WTC11 (cell line): ENCODE data around the gene ITPK1. TPM values are rescaled to one million over a fixed set of nuclear protein-coding genes. Genes with fewer than 3 reads are reported as not detected.

Experiments
- ATAC-seq: fragments of 200-7000 bp; cut with Tn5 transposase; 2 replicates; pipeline ENCODE4 v1.10.0; 2021; ENCODE audit warnings: mild to moderate bottlenecking, moderate library complexity
- CTCF ChIA-PET: fragments of 300-600 bp; sonication (Branson Sonifier 250); formaldehyde crosslinking; loops from one replicate; lab custom pipeline; 2021; ENCODE audit warnings: antibody characterized with exemption; lab: Charles Lee
- POLR2A ChIA-PET: fragments of 350-600 bp; sonication (Branson Sonifier 250); formaldehyde crosslinking; loops from one replicate; lab custom pipeline; 2021; ENCODE audit warnings: antibody characterized with exemption; lab: Charles Lee
- DNase-seq: peaks from one replicate; pipeline ENCODE4 v3.0.0; 2021; ENCODE audit warnings: low spot score
- H3K27ac Mint-ChIP-seq: 2 replicates; pipeline ENCODE4 v1.8.0; 2021; ENCODE audit warnings: mixed read lengths
- H3K27me3 Mint-ChIP-seq: 2 replicates; pipeline ENCODE4 v1.8.0; 2021; ENCODE audit warnings: low read depth, mild to moderate bottlenecking, moderate library complexity, mixed read lengths
- H3K36me3 Mint-ChIP-seq: 2 replicates; pipeline ENCODE4 v1.8.0; 2021; ENCODE audit warnings: mixed read lengths
- H3K4me1 Mint-ChIP-seq: 2 replicates; pipeline ENCODE4 v1.8.0; 2022; ENCODE audit warnings: mixed read lengths
- H3K4me3 Mint-ChIP-seq: 2 replicates; pipeline ENCODE4 v1.8.0; 2021; ENCODE audit warnings: mild to moderate bottlenecking, moderate library complexity, mixed read lengths
- H3K9me3 Mint-ChIP-seq: 2 replicates; pipeline ENCODE4 v1.8.0; 2021; ENCODE audit warnings: mixed read lengths
- ATF1 ChIP-seq: sonication (generic); formaldehyde crosslinking; IDR thresholded peaks from 2 replicates; pipeline ENCODE4 v1.8.1; 2023; ENCODE audit warnings: mild to moderate bottlenecking, moderate library complexity, missing genetic modification reagents
- CBFB ChIP-seq: sonication (generic); formaldehyde crosslinking; IDR thresholded peaks from 2 replicates; pipeline ENCODE4 v1.8.1; 2022; ENCODE audit warnings: mild to moderate bottlenecking, low read depth, missing genetic modification reagents
- CTCF ChIP-seq: fragments of 200-600 bp; IDR thresholded peaks from 2 replicates; pipeline ENCODE4 v1.8.0; 2022; ENCODE audit warnings: antibody characterized with exemption
- ELF4 ChIP-seq: sonication (generic); formaldehyde crosslinking; IDR thresholded peaks from 2 replicates; pipeline ENCODE4 v1.8.1; 2022; ENCODE audit warnings: low read depth, mild to moderate bottlenecking, moderate library complexity, missing genetic modification reagents
- EMX1 ChIP-seq: fragments of 250-450 bp; sonication (Bioruptor Pico); IDR thresholded peaks from 2 replicates; pipeline ENCODE4 v1.8.0; 2021; ENCODE audit warnings: mild to moderate bottlenecking
- ETV6 ChIP-seq: sonication (generic); formaldehyde crosslinking; IDR thresholded peaks from 2 replicates; pipeline ENCODE4 v1.8.1; 2022; ENCODE audit warnings: mild to moderate bottlenecking, missing genetic modification reagents
- FOXK1 ChIP-seq: sonication (generic); formaldehyde crosslinking; IDR thresholded peaks from 2 replicates; pipeline ENCODE4 v1.8.0; 2022; ENCODE audit warnings: mild to moderate bottlenecking, moderate library complexity, missing genetic modification reagents
- GTF2I ChIP-seq: fragments of 250-450 bp; sonication (Bioruptor Pico); conservative IDR thresholded peaks from 2 replicates; pipeline ENCODE4 v1.4.0; 2021; ENCODE audit warnings: mild to moderate bottlenecking
- JAZF1 ChIP-seq: fragments of 250-450 bp; sonication (Bioruptor Pico); IDR thresholded peaks from 2 replicates; pipeline ENCODE4 v1.9.0; 2021; ENCODE audit warnings: moderate library complexity, mild to moderate bottlenecking, inconsistent platforms
- JUN ChIP-seq: sonication (generic); formaldehyde crosslinking; IDR thresholded peaks from 2 replicates; pipeline ENCODE4 v1.8.0; 2023; ENCODE audit warnings: mild to moderate bottlenecking, missing genetic modification reagents
- KAT7 ChIP-seq: sonication (generic); formaldehyde crosslinking; IDR thresholded peaks from 2 replicates; pipeline ENCODE4 v1.8.1; 2023; ENCODE audit warnings: missing genetic modification reagents, mild to moderate bottlenecking, borderline replicate concordance
- MXD4 ChIP-seq: fragments of 250-450 bp; sonication (Bioruptor Pico); IDR thresholded peaks from 2 replicates; pipeline ENCODE4 v1.8.0; 2021; ENCODE audit warnings: mild to moderate bottlenecking, moderate library complexity, borderline replicate concordance
- MYBL2 ChIP-seq: sonication (generic); formaldehyde crosslinking; IDR thresholded peaks from 2 replicates; pipeline ENCODE4 v1.8.1; 2023; ENCODE audit warnings: mild to moderate bottlenecking, moderate library complexity, missing genetic modification reagents
- NR2C2 ChIP-seq: sonication (generic); formaldehyde crosslinking; IDR thresholded peaks from 2 replicates; pipeline ENCODE4 v1.8.0; 2022; ENCODE audit warnings: mild to moderate bottlenecking, missing genetic modification reagents
- SMAD3 ChIP-seq: sonication (generic); formaldehyde crosslinking; IDR thresholded peaks from 2 replicates; pipeline ENCODE4 v1.8.0; 2022; ENCODE audit warnings: missing genetic modification reagents, mild to moderate bottlenecking, borderline replicate concordance
- SMAD4 ChIP-seq: sonication (generic); formaldehyde crosslinking; IDR thresholded peaks from 2 replicates; pipeline ENCODE4 v1.8.0; 2022; ENCODE audit warnings: mild to moderate bottlenecking, missing genetic modification reagents
- SP1 ChIP-seq: sonication (generic); formaldehyde crosslinking; conservative IDR thresholded peaks from 2 replicates; pipeline ENCODE4 v1.8.1; 2022; ENCODE audit warnings: missing genetic modification reagents
- ZBTB21 ChIP-seq: sonication (generic); formaldehyde crosslinking; IDR thresholded peaks from 2 replicates; pipeline ENCODE4 v1.8.1; 2023; ENCODE audit warnings: mild to moderate bottlenecking, missing genetic modification reagents, borderline replicate concordance
- ZNF263 ChIP-seq: sonication (generic); formaldehyde crosslinking; IDR thresholded peaks from 2 replicates; pipeline ENCODE4 v1.8.1; 2022; ENCODE audit warnings: low read depth, mild to moderate bottlenecking, moderate library complexity, missing genetic modification reagents
- ZNF423 ChIP-seq: fragments of 250-450 bp; sonication (Bioruptor Pico); IDR thresholded peaks from 2 replicates; pipeline ENCODE4 v2.1.2; 2022; ENCODE audit warnings: mild to moderate bottlenecking, moderate library complexity
- ZNF671 ChIP-seq: fragments of 250-450 bp; sonication (Bioruptor Pico); IDR thresholded peaks from 2 replicates; pipeline ENCODE4 v1.8.0; 2021; ENCODE audit warnings: mild to moderate bottlenecking
- total RNA-seq: library from RNA; stranded (reverse); gene quantifications from 3 replicates; pipeline ENCODE4 v1.2.3, GENCODE V29; 2021
- TF ChIP-seq, protein P1 (sequence below): sonication (generic); formaldehyde crosslinking; IDR thresholded peaks from 2 replicates; pipeline ENCODE4 v1.8.0; 2023; ENCODE audit warnings: missing genetic modification reagents
- TF ChIP-seq, protein P2 (sequence below): sonication (generic); formaldehyde crosslinking; conservative IDR thresholded peaks from 2 replicates; pipeline ENCODE4 v1.8.1; 2022; ENCODE audit warnings: mild to moderate bottlenecking, missing genetic modification reagents
- TF ChIP-seq, protein P3 (sequence below): sonication (generic); formaldehyde crosslinking; IDR thresholded peaks from 2 replicates; pipeline ENCODE4 v1.8.1; 2022; ENCODE audit warnings: mild to moderate bottlenecking, missing genetic modification reagents, moderate library complexity, borderline replicate concordance

Gene ITPK1
- total RNA-seq, 1 experiment from 2014 or later, result 144 TPM

GRCh38 chr14:93153121-93153520 lies 37.4 kb upstream of the ITPK1 start:
- DNase-seq (no peak), ATAC-seq (no peak)
- no peaks in the 10 kb centered on the region for H3K27me3 Mint-ChIP-seq
- H3K9me3 Mint-ChIP-seq, result no peaks in the 10 kb centered on the region
- H3K27ac Mint-ChIP-seq, result no peak overlapping the region
- ChIA-PET POLR2A (no interaction called here), CTCF (no interaction called here)
- no peaks in the 10 kb centered on the region for H3K36me3 Mint-ChIP-seq
- H3K4me3 Mint-ChIP-seq, result no peak overlapping the region
- no peak for TF ChIP-seq JUN (CRISPR knock-in tag)
- TF ChIP-seq, protein P1, sequence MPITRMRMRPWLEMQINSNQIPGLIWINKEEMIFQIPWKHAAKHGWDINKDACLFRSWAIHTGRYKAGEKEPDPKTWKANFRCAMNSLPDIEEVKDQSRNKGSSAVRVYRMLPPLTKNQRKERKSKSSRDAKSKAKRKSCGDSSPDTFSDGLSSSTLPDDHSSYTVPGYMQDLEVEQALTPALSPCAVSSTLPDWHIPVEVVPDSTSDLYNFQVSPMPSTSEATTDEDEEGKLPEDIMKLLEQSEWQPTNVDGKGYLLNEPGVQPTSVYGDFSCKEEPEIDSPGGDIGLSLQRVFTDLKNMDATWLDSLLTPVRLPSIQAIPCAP (CRISPR knock-in tag), result no peak
- no peak for TF ChIP-seq SP1 (CRISPR knock-in tag)
- TF ChIP-seq, protein P2, sequence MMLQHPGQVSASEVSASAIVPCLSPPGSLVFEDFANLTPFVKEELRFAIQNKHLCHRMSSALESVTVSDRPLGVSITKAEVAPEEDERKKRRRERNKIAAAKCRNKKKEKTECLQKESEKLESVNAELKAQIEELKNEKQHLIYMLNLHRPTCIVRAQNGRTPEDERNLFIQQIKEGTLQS (CRISPR knock-in tag), result no peak
- no peak for TF ChIP-seq NR2C2 (CRISPR knock-in tag)
- no peak for TF ChIP-seq CTCF
- no peak for TF ChIP-seq JAZF1 (CRISPR knock-in tag)
- no peak for TF ChIP-seq ZNF263 (CRISPR knock-in tag)
- no peaks in the 10 kb centered on the region; the same call in 1 of the 2 replicates for H3K4me1 Mint-ChIP-seq

DNA sequence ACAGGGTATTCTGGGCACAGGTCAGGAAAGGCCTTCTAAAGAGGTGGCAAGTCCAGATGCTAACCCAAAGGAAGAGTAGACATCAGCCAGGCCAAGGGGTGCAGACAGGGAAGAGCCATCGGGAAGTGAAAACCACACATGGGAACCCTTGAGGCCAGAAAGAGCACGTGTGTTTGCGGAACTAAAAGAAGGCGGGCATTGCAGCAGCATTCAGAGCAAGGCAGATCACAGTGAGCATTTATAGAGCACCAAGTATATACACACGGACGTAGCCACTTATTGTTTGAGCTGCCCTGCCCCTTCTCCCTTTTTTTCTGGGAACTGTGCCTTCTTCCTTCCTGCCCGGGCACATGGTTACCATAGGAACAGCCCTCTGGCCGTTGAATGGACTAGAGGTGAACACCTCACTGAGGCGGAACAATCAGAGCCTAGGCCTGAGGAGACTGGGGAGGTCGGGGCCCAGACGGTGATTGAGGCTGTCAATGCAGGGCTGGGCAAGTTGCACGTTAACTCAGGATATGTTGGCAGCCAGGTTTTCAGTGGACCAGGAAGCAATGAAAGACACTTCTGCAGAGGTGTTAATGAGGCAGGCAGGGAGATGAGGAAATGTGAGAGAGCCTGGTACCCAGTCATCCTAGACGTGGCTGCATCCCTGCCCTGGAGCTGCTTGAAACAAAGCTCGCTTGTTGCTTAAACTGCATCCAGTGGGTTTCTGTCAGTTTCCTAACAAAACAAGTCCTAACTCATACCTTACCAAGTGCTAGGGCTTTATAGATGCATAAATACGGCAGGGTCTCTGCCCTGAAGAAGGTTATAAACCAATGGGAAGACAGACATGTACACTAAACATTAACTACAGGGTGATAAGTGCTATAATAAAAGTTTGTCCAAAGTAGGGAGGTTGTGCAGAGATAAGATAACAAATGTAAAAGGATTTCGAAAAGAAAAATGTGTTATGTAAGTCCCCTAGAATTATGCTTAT lies 34.8 kb upstream of the ITPK1 start:
- ChIA-PET POLR2A (no interaction called here), CTCF (interaction anchor here (1.3 to 1.7 kb wide), 3 partner anchors 11 to 38 kb away, joined by 3 to 6 read pairs (median 5); no protein-coding TSS in a partner anchor)
- ATAC-seq (peak; percentile 47; the same call in 1 of the 2 replicates), DNase-seq (no peak)
- Mint-ChIP-seq H3K4me3 (no peak overlapping the region), H3K27ac (no peak overlapping the region), H3K4me1 (0 out of 2 replicates have a peak, but pooled peaks cover 3% of the 10 kb centered on the region), H3K27me3 (no peaks in the 10 kb centered on the region), H3K9me3 (no peaks in the 10 kb centered on the region), H3K36me3 (no peaks in the 10 kb centered on the region)
- TF ChIP-seq, protein P3, sequence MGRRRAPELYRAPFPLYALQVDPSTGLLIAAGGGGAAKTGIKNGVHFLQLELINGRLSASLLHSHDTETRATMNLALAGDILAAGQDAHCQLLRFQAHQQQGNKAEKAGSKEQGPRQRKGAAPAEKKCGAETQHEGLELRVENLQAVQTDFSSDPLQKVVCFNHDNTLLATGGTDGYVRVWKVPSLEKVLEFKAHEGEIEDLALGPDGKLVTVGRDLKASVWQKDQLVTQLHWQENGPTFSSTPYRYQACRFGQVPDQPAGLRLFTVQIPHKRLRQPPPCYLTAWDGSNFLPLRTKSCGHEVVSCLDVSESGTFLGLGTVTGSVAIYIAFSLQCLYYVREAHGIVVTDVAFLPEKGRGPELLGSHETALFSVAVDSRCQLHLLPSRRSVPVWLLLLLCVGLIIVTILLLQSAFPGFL, result no peak
- no peak for TF ChIP-seq MXD4 (CRISPR knock-in tag)
- no peak for TF ChIP-seq ATF1 (CRISPR knock-in tag)
- TF ChIP-seq MYBL2 (CRISPR knock-in tag), result no peak
- TF ChIP-seq GTF2I (CRISPR knock-in tag), result no peak
- TF ChIP-seq, protein P2 (CRISPR knock-in tag), result no peak
- no peak for TF ChIP-seq SMAD3 (CRISPR knock-in tag)
- TF ChIP-seq KAT7 (CRISPR knock-in tag), result no peak
- TF ChIP-seq ELF4 (CRISPR knock-in tag), result no peak
- TF ChIP-seq FOXK1 (CRISPR knock-in tag), result no peak
- no peak for TF ChIP-seq CBFB (CRISPR knock-in tag)
- TF ChIP-seq ZNF423 (CRISPR knock-in tag), result no peak
- TF ChIP-seq EMX1 (CRISPR knock-in tag), result no peak
- TF ChIP-seq ZBTB21 (CRISPR knock-in tag), result no peak
- TF ChIP-seq SMAD4 (CRISPR knock-in tag), result no peak
- TF ChIP-seq ZNF671 (CRISPR knock-in tag), result no peak
- TF ChIP-seq ETV6 (CRISPR knock-in tag), result no peak
